ENCODE results near the gene PIAS4. TPM values are rescaled to one million over a fixed set of nuclear protein-coding genes. Genes with fewer than 3 reads are reported as not detected.

The PIAS4 gene
- total RNA-seq, 2 experiments from 2014 or later: 34.2 to 35.6 TPM

DNA sequence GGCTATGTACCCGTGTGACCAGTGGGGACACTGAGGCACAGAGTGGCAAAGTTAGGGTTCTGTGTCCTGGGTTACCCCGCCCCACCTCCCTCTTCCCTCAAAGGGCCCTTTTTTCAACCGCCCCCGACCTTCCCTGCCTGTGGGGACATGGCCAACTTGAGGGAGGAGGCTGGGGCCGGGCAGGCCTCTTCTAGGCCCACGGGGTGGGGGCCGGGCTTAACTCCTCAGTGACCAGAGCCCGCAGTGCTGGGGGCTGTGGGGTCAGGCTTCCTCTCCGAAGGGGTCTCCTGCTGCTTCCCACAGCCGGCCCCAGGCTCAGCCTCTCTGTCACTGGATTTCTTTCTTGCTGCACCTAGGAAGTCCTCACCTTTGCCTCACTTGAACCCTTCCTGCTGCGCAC is 23.9 kb downstream of the PIAS4 start:
- Mint-ChIP-seq H3K27ac (peak overlapping the region; percentile 46), H3K36me3 (ENCODE audit: low read depth) (peaks cover 3% of the 10 kb centered on the region), H3K4me3 (no peak overlapping the region), H3K4me1 (ENCODE audit: low read depth) (no peaks in the 10 kb centered on the region), H3K27me3 (ENCODE audit: low read depth) (no peaks in the 10 kb centered on the region), H3K9me3 (ENCODE audit: insufficient read depth) (no peaks in the 10 kb centered on the region)
- CTCF ChIA-PET: no interaction called here
- POLR2A ChIA-PET: interaction anchor here (0.6 kb wide), 1 partner anchor 15 kb away, joined by 3 read pairs; no protein-coding TSS in a partner anchor
- ATAC-seq (no peak), DNase-seq (no peak)

DNA sequence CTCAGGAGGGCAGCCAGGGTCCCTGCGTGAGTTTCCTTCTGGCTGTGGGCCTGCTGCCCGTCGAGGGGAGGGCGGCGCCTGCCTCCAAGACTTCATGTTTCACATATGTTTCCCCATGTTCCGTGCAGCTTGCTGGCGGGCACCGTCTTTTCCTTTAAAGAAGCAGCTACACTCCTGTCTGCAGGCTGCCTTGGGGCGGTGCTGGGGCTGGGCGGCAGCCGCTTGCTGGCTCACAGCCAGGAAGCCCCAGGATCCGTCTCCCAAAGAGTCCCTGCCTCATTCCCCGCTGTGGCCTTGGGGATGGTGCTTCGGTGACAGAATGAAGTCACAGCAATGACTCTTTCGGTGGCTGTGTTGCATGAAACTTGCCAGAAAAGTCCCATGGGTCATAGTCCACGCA is 24.9 kb downstream of the PIAS4 start:
- ChIA-PET POLR2A (no interaction called here), CTCF (no interaction called here)
- no peak overlapping the region for H3K27ac Mint-ChIP-seq
- no peaks in the 10 kb centered on the region for H3K4me1 Mint-ChIP-seq (ENCODE audit: low read depth)
- H3K9me3 Mint-ChIP-seq (ENCODE audit: insufficient read depth): no peaks in the 10 kb centered on the region
- ATAC-seq: no peak
- H3K27me3 Mint-ChIP-seq (ENCODE audit: low read depth): no peaks in the 10 kb centered on the region
- no peaks in the 10 kb centered on the region for H3K36me3 Mint-ChIP-seq (ENCODE audit: low read depth)
- no peak for DNase-seq
- no peak overlapping the region for H3K4me3 Mint-ChIP-seq

DNA sequence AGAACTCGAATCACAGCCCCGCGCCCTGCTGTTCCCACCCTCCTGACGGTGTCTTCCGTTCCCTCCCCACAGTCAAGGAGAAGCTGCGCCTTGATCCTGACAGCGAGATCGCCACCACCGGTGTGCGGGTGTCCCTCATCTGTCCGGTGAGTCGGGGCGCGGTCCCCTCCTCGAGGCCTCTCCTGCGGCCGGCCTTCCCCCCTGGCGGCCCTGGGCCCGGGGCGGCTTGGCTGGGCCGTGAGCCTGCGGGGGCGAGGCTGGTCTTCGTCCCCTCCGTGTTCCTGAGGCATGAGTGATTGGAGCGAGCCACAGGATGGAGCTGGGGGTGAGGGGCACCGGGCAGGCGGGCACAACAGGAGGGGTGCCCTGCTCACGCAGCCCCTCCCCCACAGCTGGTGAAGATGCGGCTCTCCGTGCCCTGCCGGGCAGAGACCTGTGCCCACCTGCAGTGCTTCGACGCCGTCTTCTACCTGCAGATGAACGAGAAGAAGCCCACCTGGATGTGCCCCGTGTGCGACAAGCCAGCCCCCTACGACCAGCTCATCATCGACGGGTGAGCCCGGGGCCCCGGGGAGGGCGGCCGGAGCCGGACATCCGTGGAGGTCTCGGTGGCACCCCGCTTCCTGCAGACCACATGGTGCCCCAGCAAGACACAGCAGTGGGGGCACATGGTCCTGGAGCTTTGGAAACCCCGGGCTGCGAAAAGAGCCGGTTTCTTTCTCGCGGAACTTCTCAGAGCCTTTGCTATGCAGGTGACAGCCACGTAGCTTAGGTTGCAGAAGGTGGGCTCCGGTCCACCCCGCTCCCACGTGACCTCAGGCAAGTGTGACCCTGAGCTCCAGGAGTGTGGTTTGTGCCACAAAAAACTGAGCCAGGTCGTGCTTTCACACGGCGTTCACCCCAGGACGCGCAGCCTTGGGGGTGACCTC is 25.8 kb downstream of the PIAS4 start:
- ATAC-seq (no peak), DNase-seq (no peak)
- Mint-ChIP-seq H3K27me3 (ENCODE audit: low read depth) (no peaks in the 10 kb centered on the region), H3K27ac (no peak overlapping the region), H3K4me1 (ENCODE audit: low read depth) (no peaks in the 10 kb centered on the region), H3K4me3 (no peak overlapping the region), H3K9me3 (ENCODE audit: insufficient read depth) (no peaks in the 10 kb centered on the region), H3K36me3 (ENCODE audit: low read depth) (peaks cover 2% of the 10 kb centered on the region)
- ChIA-PET CTCF (no interaction called here), POLR2A (interaction anchor here (0.8 kb wide), 1 partner anchor 8 kb away, joined by 3 read pairs; no protein-coding TSS in a partner anchor)

DNA sequence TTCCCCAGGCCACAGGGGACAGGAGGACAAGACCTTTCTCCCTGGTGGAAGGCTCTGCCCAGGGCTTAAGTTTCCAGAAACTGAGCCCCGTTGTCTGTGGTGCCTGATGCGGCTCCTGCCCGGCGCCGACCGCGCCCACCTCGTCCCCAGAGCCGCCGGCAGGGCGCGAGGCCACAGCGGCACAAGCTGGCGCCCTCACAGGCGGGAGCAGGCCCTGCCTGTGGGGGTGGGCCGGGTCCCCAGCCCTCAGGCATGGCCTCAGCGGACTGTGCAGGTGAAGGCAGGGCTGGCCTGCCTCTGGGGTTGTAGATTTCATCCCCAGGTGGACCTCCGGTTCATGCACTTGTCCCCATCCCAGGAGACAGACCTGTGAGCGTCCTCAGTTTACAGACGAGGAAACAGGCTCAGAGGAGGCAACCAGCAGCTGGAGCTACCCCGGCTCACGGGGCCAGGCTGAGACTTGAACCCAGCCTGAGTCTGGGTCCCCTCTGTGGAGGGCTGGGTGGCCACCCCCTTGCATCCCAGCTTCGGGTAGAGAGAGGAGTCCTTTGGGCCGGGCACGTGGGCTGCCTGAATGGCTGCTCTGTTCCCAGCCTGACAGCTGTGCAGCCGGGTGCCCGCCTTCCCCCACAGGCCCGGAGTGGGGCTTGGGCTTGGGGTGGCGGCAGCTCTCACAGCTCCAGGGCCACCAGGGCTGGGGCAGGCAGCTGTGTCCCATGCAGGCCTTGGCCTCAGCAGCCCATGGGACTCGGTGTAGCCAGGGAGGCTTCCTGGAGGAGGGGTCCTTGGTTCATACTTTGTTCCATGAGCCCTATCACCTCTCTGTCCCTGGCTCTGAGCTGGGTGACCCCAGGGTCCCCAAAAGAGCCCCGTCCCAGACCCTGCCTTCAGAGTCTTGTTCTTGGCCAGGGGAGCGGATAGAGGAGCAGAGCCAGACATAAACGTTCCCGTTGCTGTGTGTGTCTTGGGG is 26.8 kb downstream of the PIAS4 start:
- Mint-ChIP-seq H3K9me3 (ENCODE audit: insufficient read depth) (no peaks in the 10 kb centered on the region), H3K27ac (peak overlapping the region; percentile 27), H3K4me3 (no peak overlapping the region), H3K4me1 (ENCODE audit: low read depth) (no peaks in the 10 kb centered on the region), H3K27me3 (ENCODE audit: low read depth) (no peaks in the 10 kb centered on the region), H3K36me3 (ENCODE audit: low read depth) (peaks cover 2% of the 10 kb centered on the region)
- DNase-seq: no peak
- no peak for ATAC-seq
- ChIA-PET CTCF (no interaction called here), POLR2A (interaction anchor here (0.8 to 1.0 kb wide), 2 partner anchors 7 to 30 kb away, joined by 3 read pairs; no protein-coding TSS in a partner anchor)

DNA sequence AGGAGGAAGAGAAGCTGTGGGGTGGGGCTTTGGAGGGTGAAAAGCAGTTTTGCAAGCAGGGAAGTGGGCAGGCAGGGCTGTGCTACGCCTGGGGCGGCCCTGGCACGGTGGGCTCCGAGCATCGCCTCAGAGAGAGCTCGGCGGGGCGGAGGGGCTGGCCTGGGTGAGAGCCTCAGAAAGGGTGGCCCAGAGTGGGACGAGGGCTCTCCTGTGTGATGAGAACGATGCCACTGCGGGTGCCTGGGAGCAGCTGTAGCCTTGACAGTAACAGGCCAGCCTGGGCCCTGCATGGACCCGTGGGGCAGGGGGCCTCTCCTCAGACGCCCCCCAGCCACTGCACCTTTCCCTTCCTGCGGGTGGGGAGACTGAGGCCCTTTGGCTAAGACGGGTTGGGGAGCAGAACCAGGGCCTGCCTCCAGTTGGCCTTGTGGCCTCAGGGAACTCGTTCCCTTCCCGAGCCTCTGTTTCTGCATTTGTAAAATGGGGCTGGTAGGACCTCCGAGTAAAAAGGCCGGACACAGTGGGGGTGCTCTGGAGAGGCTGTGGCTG is 27.6 kb downstream of the PIAS4 start:
- no peaks in the 10 kb centered on the region for H3K27me3 Mint-ChIP-seq (ENCODE audit: low read depth)
- DNase-seq (no peak), ATAC-seq (peak; percentile 28)
- H3K9me3 Mint-ChIP-seq (ENCODE audit: insufficient read depth): no peaks in the 10 kb centered on the region
- H3K27ac Mint-ChIP-seq: peak overlapping the region; percentile 27
- H3K36me3 Mint-ChIP-seq (ENCODE audit: low read depth): peaks cover 4% of the 10 kb centered on the region
- ChIA-PET POLR2A (interaction anchor here (1.0 kb wide), 1 partner anchor 31 kb away, joined by 3 read pairs; no protein-coding TSS in a partner anchor), CTCF (no interaction called here)
- no peaks in the 10 kb centered on the region for H3K4me1 Mint-ChIP-seq (ENCODE audit: low read depth)
- H3K4me3 Mint-ChIP-seq: no peak overlapping the region

DNA sequence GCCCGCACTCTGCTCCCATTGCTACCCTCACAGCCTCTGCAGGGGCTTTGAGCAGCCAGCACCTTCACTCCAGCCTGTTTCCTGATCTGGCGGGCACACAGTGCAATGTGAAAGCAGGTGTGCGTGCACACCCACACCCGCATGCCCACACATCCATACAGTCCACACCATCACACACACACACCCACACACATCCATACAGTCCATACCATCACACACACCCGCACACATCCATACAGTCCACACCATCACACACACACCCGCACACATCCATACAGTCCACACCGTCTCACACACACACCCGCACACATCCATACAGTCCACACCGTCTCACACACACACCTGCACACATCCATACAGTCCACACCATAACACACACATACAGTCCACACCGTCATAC is 28.0 kb downstream of the PIAS4 start:
- peaks cover 8% of the 10 kb centered on the region for H3K36me3 Mint-ChIP-seq (ENCODE audit: low read depth)
- POLR2A ChIA-PET: no interaction called here
- ATAC-seq (no peak), DNase-seq (no peak)
- H3K27me3 Mint-ChIP-seq (ENCODE audit: low read depth): no peaks in the 10 kb centered on the region
- no peak overlapping the region for H3K27ac Mint-ChIP-seq
- H3K9me3 Mint-ChIP-seq (ENCODE audit: insufficient read depth): no peaks in the 10 kb centered on the region
- CTCF ChIA-PET: no interaction called here
- no peak overlapping the region for H3K4me3 Mint-ChIP-seq
- no peaks in the 10 kb centered on the region for H3K4me1 Mint-ChIP-seq (ENCODE audit: low read depth)

DNA sequence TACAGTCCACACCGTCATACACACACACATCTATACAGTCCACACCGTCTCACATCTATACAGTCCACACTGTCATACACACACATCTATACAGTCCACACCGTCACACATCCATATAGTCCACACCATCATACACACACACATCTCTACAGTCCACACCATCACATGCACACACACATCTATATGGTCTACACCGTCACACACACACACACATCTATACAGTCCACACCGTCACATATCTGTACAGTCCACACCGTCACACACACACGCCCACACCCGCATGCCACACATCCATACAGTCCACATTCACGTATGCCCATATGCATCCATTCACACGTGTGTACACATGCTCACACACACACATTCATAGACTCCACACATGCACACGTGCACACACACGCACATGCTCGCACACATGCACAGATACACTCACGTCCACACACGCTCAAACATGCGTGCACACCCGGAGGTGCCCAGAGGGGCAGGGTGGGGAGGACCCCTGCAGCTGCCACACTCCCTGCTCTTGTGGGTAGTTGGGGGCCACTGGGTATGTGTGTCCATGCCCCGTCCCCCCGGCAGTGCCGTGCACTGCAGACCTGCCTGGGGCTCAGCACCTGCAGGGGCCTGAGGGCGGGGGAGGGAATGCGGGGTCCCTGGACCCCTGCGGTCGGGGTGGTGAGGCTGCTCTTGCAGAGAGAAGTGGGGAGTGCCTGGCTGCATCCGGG is 29.2 kb downstream of the PIAS4 start:
- ChIA-PET POLR2A (no interaction called here), CTCF (no interaction called here)
- Mint-ChIP-seq H3K27me3 (ENCODE audit: low read depth) (no peaks in the 10 kb centered on the region), H3K27ac (no peak overlapping the region), H3K9me3 (ENCODE audit: insufficient read depth) (no peaks in the 10 kb centered on the region), H3K4me1 (ENCODE audit: low read depth) (no peaks in the 10 kb centered on the region), H3K36me3 (ENCODE audit: low read depth) (peaks cover 11% of the 10 kb centered on the region), H3K4me3 (no peak overlapping the region)
- no peak for ATAC-seq
- no peak for DNase-seq

DNA sequence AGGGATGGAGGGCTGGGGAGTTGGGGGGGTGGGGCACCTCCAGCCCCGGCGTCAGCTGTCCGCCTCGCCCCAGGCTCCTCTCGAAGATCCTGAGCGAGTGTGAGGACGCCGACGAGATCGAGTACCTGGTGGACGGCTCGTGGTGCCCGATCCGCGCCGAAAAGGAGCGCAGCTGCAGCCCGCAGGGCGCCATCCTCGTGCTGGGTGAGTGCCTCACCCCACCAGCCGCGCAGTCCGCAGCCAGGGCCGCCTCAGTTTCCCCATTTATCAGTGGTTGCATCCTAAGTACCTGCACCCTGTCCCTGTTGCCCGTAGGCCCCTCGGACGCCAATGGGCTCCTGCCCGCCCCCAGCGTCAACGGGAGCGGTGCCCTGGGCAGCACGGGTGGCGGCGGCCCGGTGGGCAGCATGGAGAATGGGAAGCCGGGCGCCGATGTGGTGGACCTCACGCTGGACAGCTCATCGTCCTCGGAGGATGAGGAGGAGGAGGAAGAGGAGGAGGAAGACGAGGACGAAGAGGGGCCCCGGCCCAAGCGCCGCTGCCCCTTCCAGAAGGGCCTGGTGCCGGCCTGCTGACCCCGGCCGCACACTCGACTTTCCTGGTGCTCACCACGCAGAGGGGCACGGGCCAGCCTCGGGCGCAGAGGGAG is 29.9 kb downstream of the PIAS4 start:
- no peaks in the 10 kb centered on the region for H3K9me3 Mint-ChIP-seq (ENCODE audit: insufficient read depth)
- POLR2A ChIA-PET: no interaction called here

DNA sequence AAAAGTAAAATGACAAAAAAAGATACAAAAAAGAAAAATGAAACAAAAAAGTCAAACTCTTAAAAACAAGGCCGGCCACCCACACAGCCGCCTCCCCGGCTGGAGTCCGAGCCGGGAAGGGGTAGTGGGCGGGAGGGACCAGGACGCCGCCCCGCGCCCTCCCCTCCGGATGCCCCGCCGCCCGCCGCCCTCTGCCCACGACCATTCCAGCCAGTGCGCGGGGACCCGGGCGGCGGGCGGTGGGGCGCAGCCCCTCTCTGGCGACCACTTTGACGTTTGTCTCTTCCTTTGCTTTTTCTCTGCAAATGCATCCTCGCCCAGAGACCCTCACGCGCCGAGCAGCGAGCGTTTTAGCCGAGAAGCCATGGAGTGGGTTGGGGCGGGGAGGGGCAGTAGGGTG is 30.5 kb downstream of the PIAS4 start:
- POLR2A ChIA-PET: no interaction called here
- no peaks in the 10 kb centered on the region for H3K9me3 Mint-ChIP-seq (ENCODE audit: insufficient read depth)
- ATAC-seq: no peak

More for the DNA sequence above, 29.9 kb downstream of the PIAS4 start:
- DNase-seq (no peak), ATAC-seq (no peak)
- peaks cover 11% of the 10 kb centered on the region for H3K36me3 Mint-ChIP-seq (ENCODE audit: low read depth)
- peaks cover 3% of the 10 kb centered on the region for H3K4me1 Mint-ChIP-seq (ENCODE audit: low read depth)
- CTCF ChIA-PET: no interaction called here
- H3K4me3 Mint-ChIP-seq: no peak overlapping the region
- H3K27me3 Mint-ChIP-seq (ENCODE audit: low read depth): no peaks in the 10 kb centered on the region
- H3K27ac Mint-ChIP-seq: no peak overlapping the region

DNA sequence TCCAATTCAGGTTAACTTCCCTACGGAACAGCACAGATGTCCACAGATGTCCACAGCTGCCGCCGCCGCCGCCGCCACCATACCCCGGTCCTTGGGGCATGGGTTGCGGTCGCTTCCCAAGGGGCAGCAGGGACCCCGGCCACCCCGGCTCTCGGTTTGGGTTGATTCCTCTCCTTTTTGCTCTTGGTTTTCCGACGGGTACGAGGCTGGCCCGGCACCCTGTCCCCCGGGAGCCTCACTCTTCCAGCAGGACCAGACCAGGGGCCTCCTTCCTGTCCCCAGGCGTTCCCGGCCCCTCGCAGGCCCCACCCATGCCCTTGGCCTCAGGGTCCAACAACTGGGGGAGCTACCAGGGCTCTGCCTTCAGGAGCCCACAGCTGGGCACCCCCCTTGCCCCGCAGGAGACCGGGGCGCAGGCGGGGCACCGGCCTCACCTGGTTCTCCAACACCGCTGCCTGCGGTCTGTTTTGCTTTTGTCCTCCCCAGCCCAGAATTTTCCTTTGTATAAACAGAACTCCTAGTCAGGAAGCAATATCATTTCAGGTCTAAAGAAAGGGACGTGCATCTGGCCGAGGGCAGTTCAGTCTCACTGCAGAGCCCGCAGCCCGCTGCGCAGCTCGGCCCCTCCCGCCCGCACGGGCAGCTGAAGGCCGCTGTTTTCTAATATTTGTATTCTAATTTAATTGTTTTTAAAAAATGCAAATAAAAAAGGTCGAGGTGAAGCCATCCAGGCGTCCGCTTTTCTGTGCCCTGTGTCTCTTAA is 31.3 kb downstream of the PIAS4 start:
- H3K4me3 Mint-ChIP-seq: no peak overlapping the region
- ChIA-PET POLR2A (no interaction called here), CTCF (no interaction called here)
- H3K9me3 Mint-ChIP-seq (ENCODE audit: insufficient read depth): no peaks in the 10 kb centered on the region
- peaks cover 13% of the 10 kb centered on the region for H3K36me3 Mint-ChIP-seq (ENCODE audit: low read depth)
- ATAC-seq (no peak), DNase-seq (no peak)
- no peak overlapping the region for H3K27ac Mint-ChIP-seq
- H3K4me1 Mint-ChIP-seq (ENCODE audit: low read depth): peaks cover 5% of the 10 kb centered on the region
- no peaks in the 10 kb centered on the region for H3K27me3 Mint-ChIP-seq (ENCODE audit: low read depth)

More for the DNA sequence above, 30.5 kb downstream of the PIAS4 start:
- DNase-seq: no peak
- CTCF ChIA-PET: no interaction called here
- Mint-ChIP-seq H3K4me1 (ENCODE audit: low read depth) (peaks cover 5% of the 10 kb centered on the region), H3K4me3 (no peak overlapping the region), H3K27me3 (ENCODE audit: low read depth) (no peaks in the 10 kb centered on the region), H3K27ac (no peak overlapping the region), H3K36me3 (ENCODE audit: low read depth) (peaks cover 13% of the 10 kb centered on the region)
